ENCODE measurements around the gene GTF2IRD1.
"Not testable (repeated sequence)": the region's sequence is repeated elsewhere in the genome, so short reads cannot be mapped to it uniquely, and the experiment has no call there.

The GTF2IRD1 gene

GRCh38 chr7:74507538-74508319 lies 54.0 kb downstream of the GTF2IRD1 start:
- Histone ChIP-seq H2BK5ac (ENCODE audit: low read length) (no peak overlapping the region), H3K4me1 (ENCODE audit: control insufficient read depth in 2 of 2, insufficient read depth in 1 of 2, low read depth in 1 of 2, low read length in 2 of 2) (no peaks in the 10 kb centered on the region), H2AK5ac (ENCODE audit: low read depth, low read length) (no peak overlapping the region), H4K91ac (ENCODE audit: low read depth, low read length, poor library complexity) (no peak overlapping the region), H4K8ac (ENCODE audit: low read depth, low read length) (no peak overlapping the region), H3K9ac (ENCODE audit: low read depth, low read length, poor library complexity) (no peak overlapping the region), H3K36me3 (replicated peaks in 1 of 2; ENCODE audit: control insufficient read depth in 2 of 2, insufficient read depth in 2 of 2, low read length in 2 of 2) (peaks cover 22 to 40% of the 10 kb centered on the region in 2 donors), H2BK12ac (ENCODE audit: low read length) (no peak overlapping the region), H3K4ac (ENCODE audit: low read length) (no peak overlapping the region), H2AFZ (ENCODE audit: low read length) (no peak overlapping the region), H3K18ac (ENCODE audit: low read length) (peak overlapping the region; percentile 79), H3K4me3 (ENCODE audit: low read length in 2 of 2) (no peak overlapping the region), H3K14ac (ENCODE audit: low read length) (no peak overlapping the region), H2BK120ac (ENCODE audit: low read depth, low read length) (no peak overlapping the region), H3K27me3 (ENCODE audit: control insufficient read depth in 3 of 3, insufficient read depth in 3 of 3, low read depth in 1 of 3, low read length in 3 of 3) (no peaks in the 10 kb centered on the region), H3K27ac (replicated peaks; ENCODE audit: low read length) (no peak overlapping the region), H3K79me1 (ENCODE audit: low read depth, low read length) (peaks cover 24% of the 10 kb centered on the region), H3K23ac (ENCODE audit: low read depth, low read length, poor library complexity) (peak overlapping the region; percentile 12), H3K4me2 (ENCODE audit: insufficient read depth, low read length, poor library complexity, severe bottlenecking) (no peak overlapping the region), H3K9me3 (replicated peaks in 1 of 2; ENCODE audit: control insufficient read depth in 2 of 2, insufficient read depth in 1 of 2, low read depth in 1 of 2, low read length in 2 of 2) (no peaks in the 10 kb centered on the region), H2BK15ac (ENCODE audit: low read length) (no peak overlapping the region)
- WGBS, 2 donors (ENCODE audit: extremely low coverage in 2 of 2, insufficient read length in 2 of 2, insufficient replicate concordance in 1 of 2), result no CpG with 5 or more reads among the region's 21 CpGs
- DNase-seq (ENCODE audit: low spot score), result no peak

- H2BK5ac ChIP-seq (ENCODE audit: low read length); H3K14ac ChIP-seq (ENCODE audit: low read length); H3K27ac ChIP-seq (replicated peaks; ENCODE audit: low read length); H4K8ac ChIP-seq (ENCODE audit: low read depth, low read length); H3K23ac ChIP-seq (ENCODE audit: low read depth, low read length, poor library complexity); H2BK15ac ChIP-seq (ENCODE audit: low read length); H2AFZ ChIP-seq (ENCODE audit: low read length); H2BK12ac ChIP-seq (ENCODE audit: low read length); H3K4ac ChIP-seq (ENCODE audit: low read length); H4K91ac ChIP-seq (ENCODE audit: low read depth, low read length, poor library complexity); H2AK5ac ChIP-seq (ENCODE audit: low read depth, low read length); H3K27me3 ChIP-seq (ENCODE audit: control insufficient read depth in 3 of 3, insufficient read depth in 3 of 3, low read depth in 1 of 3, low read length in 3 of 3); H3K9ac ChIP-seq (ENCODE audit: low read depth, low read length, poor library complexity); H3K18ac ChIP-seq (ENCODE audit: low read length); H3K4me2 ChIP-seq (ENCODE audit: insufficient read depth, low read length, poor library complexity, severe bottlenecking); H3K4me1 ChIP-seq (ENCODE audit: control insufficient read depth in 2 of 2, insufficient read depth in 1 of 2, low read depth in 1 of 2, low read length in 2 of 2); H3K4me3 ChIP-seq (ENCODE audit: low read length in 2 of 2); H3K9me3 ChIP-seq (replicated peaks in 1 of 2; ENCODE audit: control insufficient read depth in 2 of 2, insufficient read depth in 1 of 2, low read depth in 1 of 2, low read length in 2 of 2); H2BK120ac ChIP-seq (ENCODE audit: low read depth, low read length); DNase-seq (ENCODE audit: low spot score): not testable (repeated sequence)
- peaks cover 20% of the 10 kb centered on the region for H3K79me1 ChIP-seq (ENCODE audit: low read depth, low read length)
- no CpG with 5 or more reads among the region's 10 CpGs for WGBS, 2 donors (ENCODE audit: extremely low coverage in 2 of 2, insufficient read length in 2 of 2, insufficient replicate concordance in 1 of 2)
- peaks cover 29 to 52% of the 10 kb centered on the region in 2 donors for H3K36me3 ChIP-seq (replicated peaks in 1 of 2; ENCODE audit: control insufficient read depth in 2 of 2, insufficient read depth in 2 of 2, low read length in 2 of 2)
Measured at GRCh38 chr7:74509453-74509852, 55.7 kb downstream of the GTF2IRD1 start.

- H2AFZ ChIP-seq (ENCODE audit: low read length), result no peak overlapping the region
- no peaks in the 10 kb centered on the region for H3K27me3 ChIP-seq (ENCODE audit: control insufficient read depth in 3 of 3, insufficient read depth in 3 of 3, low read depth in 1 of 3, low read length in 3 of 3)
- no peak overlapping the region for H2BK120ac ChIP-seq (ENCODE audit: low read depth, low read length)
- no CpG with 5 or more reads among the region's 11 CpGs for WGBS, 2 donors (ENCODE audit: extremely low coverage in 2 of 2, insufficient read length in 2 of 2, insufficient replicate concordance in 1 of 2)
- H3K36me3 ChIP-seq (replicated peaks in 1 of 2; ENCODE audit: control insufficient read depth in 2 of 2, insufficient read depth in 2 of 2, low read length in 2 of 2), result peaks cover 36 to 68% of the 10 kb centered on the region in 2 donors
- H3K27ac ChIP-seq (replicated peaks; ENCODE audit: low read length), result no peak overlapping the region
- no peaks in the 10 kb centered on the region for H3K4me1 ChIP-seq (ENCODE audit: control insufficient read depth in 2 of 2, insufficient read depth in 1 of 2, low read depth in 1 of 2, low read length in 2 of 2)
- H3K9me3 ChIP-seq (replicated peaks in 1 of 2; ENCODE audit: control insufficient read depth in 2 of 2, insufficient read depth in 1 of 2, low read depth in 1 of 2, low read length in 2 of 2), result no peaks in the 10 kb centered on the region
- H2BK15ac ChIP-seq (ENCODE audit: low read length), result no peak overlapping the region
- no peak overlapping the region for H3K4me3 ChIP-seq (ENCODE audit: low read length in 2 of 2)
- H3K9ac ChIP-seq (ENCODE audit: low read depth, low read length, poor library complexity), result no peak overlapping the region
- no peak overlapping the region for H4K8ac ChIP-seq (ENCODE audit: low read depth, low read length)
- no peak overlapping the region for H2AK5ac ChIP-seq (ENCODE audit: low read depth, low read length)
- H3K79me1 ChIP-seq (ENCODE audit: low read depth, low read length), result peaks cover 19% of the 10 kb centered on the region
- no peak overlapping the region for H4K91ac ChIP-seq (ENCODE audit: low read depth, low read length, poor library complexity)
- DNase-seq (ENCODE audit: low spot score), result no peak
- no peak overlapping the region for H2BK12ac ChIP-seq (ENCODE audit: low read length)
- no peak overlapping the region for H3K23ac ChIP-seq (ENCODE audit: low read depth, low read length, poor library complexity)
- no peak overlapping the region for H3K14ac ChIP-seq (ENCODE audit: low read length)
- H3K4ac ChIP-seq (ENCODE audit: low read length), result no peak overlapping the region
- no peak overlapping the region for H2BK5ac ChIP-seq (ENCODE audit: low read length)
- H3K4me2 ChIP-seq (ENCODE audit: insufficient read depth, low read length, poor library complexity, severe bottlenecking), result no peak overlapping the region
- H3K18ac ChIP-seq (ENCODE audit: low read length), result no peak overlapping the region
Measured at GRCh38 chr7:74511345-74511744, 57.6 kb downstream of the GTF2IRD1 start.

- H3K4me2 ChIP-seq (ENCODE audit: insufficient read depth, low read length, poor library complexity, severe bottlenecking), result no peak overlapping the region
- no peak overlapping the region for H3K23ac ChIP-seq (ENCODE audit: low read depth, low read length, poor library complexity)
- H2AFZ ChIP-seq (ENCODE audit: low read length), result no peak overlapping the region
- no peak overlapping the region for H2BK120ac ChIP-seq (ENCODE audit: low read depth, low read length)
- H2BK5ac ChIP-seq (ENCODE audit: low read length), result no peak overlapping the region
- no peak overlapping the region for H2BK15ac ChIP-seq (ENCODE audit: low read length)
- no peak overlapping the region for H3K4ac ChIP-seq (ENCODE audit: low read length)
- no peaks in the 10 kb centered on the region for H3K27me3 ChIP-seq (ENCODE audit: control insufficient read depth in 3 of 3, insufficient read depth in 3 of 3, low read depth in 1 of 3, low read length in 3 of 3)
- H2BK12ac ChIP-seq (ENCODE audit: low read length), result no peak overlapping the region
- H3K36me3 ChIP-seq (replicated peaks in 1 of 2; ENCODE audit: control insufficient read depth in 2 of 2, insufficient read depth in 2 of 2, low read length in 2 of 2), result peaks cover 33 to 75% of the 10 kb centered on the region in 2 donors
- peaks cover 10% of the 10 kb centered on the region for H3K79me1 ChIP-seq (ENCODE audit: low read depth, low read length)
- no peak overlapping the region for H3K18ac ChIP-seq (ENCODE audit: low read length)
- H3K27ac ChIP-seq (replicated peaks; ENCODE audit: low read length), result no peak overlapping the region
- no peak for DNase-seq (ENCODE audit: low spot score)
- no peak overlapping the region for H2AK5ac ChIP-seq (ENCODE audit: low read depth, low read length)
- no peak overlapping the region for H3K9ac ChIP-seq (ENCODE audit: low read depth, low read length, poor library complexity)
- H3K14ac ChIP-seq (ENCODE audit: low read length), result no peak overlapping the region
- no peak overlapping the region for H4K91ac ChIP-seq (ENCODE audit: low read depth, low read length, poor library complexity)
- no peak overlapping the region for H4K8ac ChIP-seq (ENCODE audit: low read depth, low read length)
- WGBS, 2 donors (ENCODE audit: extremely low coverage in 2 of 2, insufficient read length in 2 of 2, insufficient replicate concordance in 1 of 2), result no CpG with 5 or more reads among the region's 18 CpGs
- H3K4me1 ChIP-seq (ENCODE audit: control insufficient read depth in 2 of 2, insufficient read depth in 1 of 2, low read depth in 1 of 2, low read length in 2 of 2), result no peaks in the 10 kb centered on the region
- H3K4me3 ChIP-seq (ENCODE audit: low read length in 2 of 2), result no peak overlapping the region
- no peaks in the 10 kb centered on the region for H3K9me3 ChIP-seq (replicated peaks in 1 of 2; ENCODE audit: control insufficient read depth in 2 of 2, insufficient read depth in 1 of 2, low read depth in 1 of 2, low read length in 2 of 2)
Measured at GRCh38 chr7:74512762-74513161, 59.1 kb downstream of the GTF2IRD1 start.

Data from neuronal stem cell (in vitro differentiated cells).